CD4-positive, alpha-beta T cell treated with Interleukin-4 for 1 hour (primary cell): ENCODE results near the gene TMEM183A.

Experiments used
- DNase-seq, 2 donors: peaks; one replicate each; pipeline ENCODE4 v3.0.0-alpha.2; 2020 to 2022

The TMEM183A gene

DNA sequence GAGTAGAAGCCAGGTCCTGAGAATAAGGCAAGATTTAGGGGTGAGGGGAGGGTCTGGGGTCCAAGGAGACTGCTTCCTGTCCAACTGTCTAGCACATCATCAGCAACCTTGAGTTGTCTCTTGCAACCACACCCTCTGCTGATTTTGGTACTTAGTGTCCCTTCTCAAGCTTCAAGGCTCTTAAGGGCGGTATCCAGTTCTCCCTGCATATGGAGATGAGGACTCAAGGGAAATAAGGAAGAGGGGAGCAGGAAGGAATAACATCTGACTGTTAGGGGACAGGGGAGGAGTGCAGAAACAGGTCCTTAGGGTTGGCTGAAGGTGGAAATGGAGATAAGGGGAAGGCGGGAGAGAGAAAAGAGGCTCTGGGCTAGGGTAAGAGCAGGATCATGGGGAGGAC, 66.3 kb downstream of the TMEM183A start:
- DNase-seq = no peak
